HG03045 (cell line): ENCODE results near the gene ZBTB22.
A peak's percentile ranks its signal among the peaks of the same experiment; 100 is the strongest.
"Not testable (repeated sequence)": the region's sequence is repeated elsewhere in the genome, so short reads cannot be mapped to it uniquely, and the experiment has no call there.

Experiments
- ATAC-seq: cut with Tn5 transposase; IDR thresholded peaks from one replicate; pipeline ENCODE4 v1.9.1; 2021; ENCODE audit warnings: mild to moderate bottlenecking, moderate library complexity; ENCODE audit not compliant: unreplicated experiment

The ZBTB22 gene

GRCh38 chr6:33304216-33304615, 13.3 kb downstream of the ZBTB22 start:
- no peak for ATAC-seq

DNA sequence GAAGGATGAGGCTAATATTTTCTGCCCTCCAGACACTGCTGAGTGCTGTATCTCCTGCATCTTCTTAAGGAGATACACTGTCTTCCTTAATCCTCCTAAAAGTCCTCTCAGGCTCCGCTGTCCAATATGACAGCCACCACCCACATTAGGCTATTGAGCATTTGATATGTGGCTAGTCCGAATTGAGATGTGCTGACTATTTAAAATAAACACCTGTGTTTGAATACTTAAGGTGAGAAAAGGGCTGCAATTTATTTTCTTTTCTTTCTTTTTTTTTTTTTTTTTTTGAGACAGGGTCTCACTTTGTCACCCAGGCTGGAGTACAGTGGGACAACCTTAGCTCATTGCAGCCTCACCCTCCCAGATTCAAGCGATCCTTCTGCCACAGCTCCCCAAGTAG, 15.7 kb downstream of the ZBTB22 start:
- ATAC-seq, result no peak

DNA sequence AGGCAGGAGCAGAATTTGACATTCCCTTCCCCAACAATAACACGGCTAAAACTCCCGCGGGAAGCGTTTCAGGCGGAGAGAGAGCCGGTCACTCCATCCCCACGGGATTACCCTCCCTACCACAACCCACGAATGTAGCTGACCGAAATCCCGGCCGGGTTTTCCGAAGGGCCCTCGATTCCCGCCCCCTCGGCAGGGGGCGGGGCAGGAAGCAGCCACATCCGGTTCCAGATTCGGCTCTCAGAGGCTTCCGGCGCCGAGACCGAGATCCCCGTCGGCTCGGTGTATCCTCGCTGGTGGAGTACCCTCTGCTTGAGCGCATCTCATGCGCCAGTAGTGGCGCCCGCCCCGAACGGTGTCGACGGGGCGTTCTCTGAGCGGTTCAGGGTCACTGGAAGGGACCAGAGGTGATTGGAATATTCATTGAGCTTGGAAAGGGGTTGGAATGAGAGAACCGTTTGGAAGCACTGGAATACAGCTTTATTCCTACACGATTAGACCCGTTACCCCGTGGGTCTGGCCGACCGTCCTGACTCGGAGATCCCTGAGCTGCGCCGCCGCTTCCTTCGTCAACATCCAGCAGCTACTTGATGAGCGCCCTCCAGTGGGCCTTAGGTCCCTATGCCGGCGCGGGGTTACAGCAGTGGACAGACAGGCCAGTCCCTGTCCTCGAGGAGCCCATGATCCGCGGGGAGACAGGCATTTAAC, 18.2 kb downstream of the ZBTB22 start:
- peak; percentile 72 for ATAC-seq

DNA sequence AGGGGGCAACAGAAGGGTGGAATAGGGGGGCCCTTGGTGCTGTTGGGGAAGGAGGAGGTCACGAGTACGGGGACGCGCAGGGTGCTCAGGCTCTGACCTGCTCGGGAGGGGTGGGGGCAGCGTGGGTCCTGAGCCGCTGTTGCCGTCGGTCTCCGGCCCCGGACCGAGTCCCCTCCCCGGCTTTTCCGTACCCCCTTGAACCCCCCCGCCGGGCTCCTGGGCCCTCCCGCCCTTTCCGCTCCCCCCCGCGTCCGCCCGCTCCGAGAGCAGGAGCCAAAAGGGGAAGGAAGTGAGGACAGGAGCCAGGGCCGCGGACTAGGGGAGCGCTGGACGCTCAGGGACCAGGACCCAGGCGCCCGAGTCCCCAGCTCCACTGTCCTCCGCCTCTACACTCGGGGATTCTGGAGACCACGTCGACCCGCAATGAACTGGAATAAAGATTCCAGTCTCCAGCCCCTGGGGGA, 18.7 kb downstream of the ZBTB22 start, which contains the start of gene RGL2:
RGL2 (minus strand) TSS at position 170 of the 464 bp plus-strand sequence. CDS start 332 bp downstream, outside the sequence.
- peak; percentile 27 for ATAC-seq

- no peak for ATAC-seq
Measured at GRCh38 chr6:33297956-33298772, 19.4 kb downstream of the ZBTB22 start.

DNA sequence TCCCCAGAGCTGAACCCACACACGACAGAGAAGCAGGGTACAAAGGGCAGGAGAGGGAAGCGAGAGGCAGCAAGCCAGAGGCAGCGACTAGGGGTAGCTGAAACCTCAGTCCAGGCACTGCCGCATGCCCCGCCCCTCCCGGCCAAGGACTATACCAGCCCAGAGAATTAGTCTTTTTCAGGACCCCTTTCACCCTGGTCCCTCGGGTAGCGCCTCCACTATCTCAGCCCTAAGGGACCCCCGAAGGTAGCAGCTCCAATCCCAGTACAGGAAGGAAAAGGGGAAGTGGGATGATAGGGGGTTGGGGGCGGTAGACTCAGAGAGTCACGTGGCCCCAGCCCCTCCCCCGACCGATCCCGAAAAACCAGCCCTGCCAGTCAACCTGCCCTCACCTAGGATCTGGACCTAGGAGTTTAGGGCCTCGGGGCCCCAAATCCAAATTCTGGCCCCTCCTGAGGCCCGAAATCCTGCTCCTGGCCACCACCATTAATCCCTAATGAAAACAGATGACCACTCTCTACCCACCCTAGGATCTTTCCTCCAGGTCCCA, 20.1 kb downstream of the ZBTB22 start:
- no peak for ATAC-seq

- no peak for ATAC-seq
Measured at GRCh38 chr6:33296797-33297405, 20.6 kb downstream of the ZBTB22 start.

DNA sequence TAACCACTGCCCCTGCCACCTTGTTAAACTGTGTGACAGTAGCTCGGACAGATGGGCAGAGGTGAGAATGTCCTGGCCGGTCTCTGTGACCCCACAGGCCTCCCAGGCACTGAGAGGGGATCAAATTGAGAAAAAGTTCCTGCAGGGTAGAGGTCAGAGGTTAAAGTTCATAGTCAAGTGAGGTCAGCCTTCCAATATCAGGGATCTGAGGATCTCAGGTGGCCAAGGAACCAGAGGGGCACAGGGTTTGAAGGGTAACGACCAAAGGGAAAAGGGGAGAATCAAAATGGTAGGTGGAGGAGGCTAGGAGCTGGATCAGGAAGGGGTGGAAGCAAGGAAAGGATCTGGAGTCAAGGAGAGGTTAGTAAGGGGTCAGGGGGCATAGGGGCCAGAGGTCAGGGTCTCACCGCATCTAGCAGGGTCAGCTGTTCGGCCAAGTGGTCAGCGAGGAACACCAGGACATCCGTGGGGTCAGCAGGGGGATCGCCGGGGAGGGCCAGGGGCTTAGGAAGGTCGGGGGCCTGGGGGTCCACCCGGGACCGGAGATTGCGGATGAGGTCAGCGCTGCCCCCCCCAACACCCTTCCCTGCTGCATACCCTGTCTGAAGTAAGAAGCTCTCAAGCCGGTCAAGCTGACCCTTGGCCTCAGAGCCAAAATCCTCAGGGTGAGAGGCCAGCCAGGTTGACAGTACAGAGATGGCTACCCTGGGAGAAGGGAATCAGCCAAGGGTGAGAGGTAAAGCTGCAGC, 21.7 kb downstream of the ZBTB22 start:
- no peak for ATAC-seq

GRCh38 chr6:33294086-33294823, 23.3 kb downstream of the ZBTB22 start:
- ATAC-seq, result no peak

GRCh38 chr6:33292996-33293682, 24.4 kb downstream of the ZBTB22 start:
- no peak for ATAC-seq

- no peak for ATAC-seq
Measured at GRCh38 chr6:33290459-33290858, 27.1 kb downstream of the ZBTB22 start.

DNA sequence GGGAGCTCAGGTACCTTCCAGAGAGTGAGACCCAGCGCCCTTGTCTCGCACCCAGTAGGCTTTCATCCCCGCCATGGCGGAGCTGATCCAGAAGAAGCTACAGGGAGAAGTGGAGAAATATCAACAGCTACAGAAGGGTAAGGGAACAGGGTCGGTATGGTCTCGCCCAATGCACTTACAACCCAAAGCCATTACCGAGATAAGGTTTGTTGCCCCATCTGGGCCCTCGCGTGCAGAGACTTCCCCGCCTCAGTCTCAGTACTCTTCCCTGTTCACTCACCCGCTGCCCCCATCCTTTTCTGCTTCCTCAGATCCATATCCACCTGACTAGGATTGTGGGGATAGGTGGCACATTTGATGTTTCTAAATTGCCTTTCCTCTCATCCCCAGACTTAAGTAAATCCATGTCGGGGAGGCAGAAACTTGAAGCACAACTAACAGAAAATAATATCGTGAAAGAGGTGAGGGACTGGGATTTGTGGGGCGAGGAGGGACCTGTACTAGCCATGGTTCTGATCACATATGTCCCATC, 27.7 kb downstream of the ZBTB22 start:
- peak; percentile 10 for ATAC-seq

DNA sequence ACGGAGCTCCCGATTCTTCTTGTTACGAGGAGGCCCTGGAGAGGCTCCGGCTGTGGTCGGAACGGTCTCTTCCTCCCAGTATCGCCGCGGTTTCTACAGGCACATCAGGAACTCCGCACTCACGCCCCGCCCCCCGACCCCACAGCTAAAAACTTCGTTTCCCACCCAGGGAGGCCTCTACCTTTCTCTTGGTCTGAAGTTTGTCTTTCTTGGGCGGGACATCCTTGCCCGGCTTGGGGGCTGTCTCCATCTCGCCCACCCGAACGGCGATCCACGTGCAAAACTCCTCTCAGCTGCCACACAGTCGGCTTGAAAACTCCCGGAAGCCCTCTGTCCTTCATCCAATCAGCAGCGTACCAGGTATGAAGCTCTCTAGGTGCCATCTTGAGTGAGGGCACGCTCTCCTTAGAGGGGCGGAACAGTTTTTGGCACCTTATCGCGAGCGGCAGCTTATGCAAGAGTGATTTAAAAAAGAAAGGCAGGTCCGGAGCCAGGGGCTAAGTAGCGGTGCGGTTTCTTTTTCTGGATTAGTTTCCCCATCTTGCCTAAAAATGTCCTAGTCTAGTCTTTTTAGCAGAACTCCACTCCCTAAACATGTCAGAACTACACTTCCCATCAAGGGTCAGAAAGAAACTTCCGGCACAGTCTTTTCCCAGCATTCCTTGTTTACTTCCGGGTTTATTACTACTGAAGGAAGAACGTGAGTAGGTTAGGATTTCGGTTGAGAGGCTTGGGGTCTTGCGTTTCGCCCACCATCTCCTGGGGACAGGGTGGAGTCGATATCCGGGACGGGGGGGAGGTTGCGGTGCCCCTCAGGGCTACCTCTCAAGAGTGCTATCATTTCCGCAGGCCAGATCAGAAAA, 28.4 kb downstream of the ZBTB22 start, which contains the start of the genes PFDN6 and WDR46:
PFDN6 (plus strand) TSS at position 681 of the 863 bp plus-strand sequence. CDS start 256 bp downstream, outside the sequence.
WDR46 (minus strand) TSS at position 319 of the 863 bp plus-strand sequence; CDS start at position 250, 69 bp downstream.
- ATAC-seq, result peak; percentile 81

DNA sequence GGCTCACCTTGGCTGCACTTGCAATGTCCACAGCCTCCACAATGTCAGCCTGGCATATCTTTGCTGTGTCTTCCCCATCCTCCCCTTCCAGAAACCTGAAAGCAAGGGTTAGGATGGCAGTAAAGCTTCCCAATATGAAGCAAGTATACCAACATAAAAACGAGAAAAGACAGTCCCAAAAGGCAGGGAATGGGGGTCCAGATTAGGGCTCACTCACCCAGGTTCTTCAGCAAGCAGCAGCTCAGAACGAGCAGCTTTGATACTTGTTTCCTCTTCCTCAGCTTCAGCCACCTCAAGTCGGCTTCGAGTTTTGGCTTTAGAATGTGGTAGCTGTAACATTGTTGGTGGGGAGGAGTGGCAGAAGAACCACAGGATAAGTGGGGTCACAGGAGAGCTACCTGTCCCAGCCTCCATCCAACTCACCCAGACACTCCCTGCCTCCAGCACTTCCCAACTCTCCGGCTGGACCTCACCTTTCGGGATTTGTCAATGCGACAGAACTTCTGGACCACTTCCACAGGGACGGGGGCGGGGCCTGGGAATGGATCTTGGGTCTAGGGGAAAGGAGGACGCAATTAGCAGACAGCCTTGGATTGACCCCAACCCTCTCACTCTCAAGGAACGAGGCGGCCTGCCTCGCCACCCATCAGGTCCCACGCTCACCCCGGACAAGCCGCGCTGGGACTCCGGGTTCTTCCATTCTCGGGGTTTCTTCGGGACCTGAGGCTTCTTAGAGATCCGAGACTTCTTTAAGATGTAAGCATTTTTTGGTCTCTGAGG, 29.2 kb downstream of the ZBTB22 start:
- ATAC-seq, result no peak

- no peak for ATAC-seq
Measured at GRCh38 chr6:33286946-33287914, 30.3 kb downstream of the ZBTB22 start.

DNA sequence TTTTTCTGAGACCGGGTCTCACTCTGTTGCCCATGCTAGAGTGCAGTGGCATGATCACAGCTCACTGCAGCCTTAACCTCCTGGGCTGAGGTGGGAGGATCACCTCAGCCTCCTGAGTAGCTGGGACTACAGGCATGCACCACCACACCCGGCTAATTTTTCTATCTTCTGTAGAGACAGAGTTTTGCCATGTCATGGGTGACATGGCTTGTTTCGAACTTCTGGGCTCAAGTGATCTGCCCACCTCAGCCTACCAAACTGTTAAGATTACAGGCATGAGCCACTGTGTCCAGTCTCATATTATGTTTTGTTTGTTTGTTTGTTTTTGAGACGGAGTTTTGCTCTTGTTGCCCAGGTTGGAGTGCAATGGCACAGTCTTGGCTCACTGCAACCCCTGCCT, 32.3 kb downstream of the ZBTB22 start:
- not testable (repeated sequence) for ATAC-seq
